Pancreas (tissue), 10 donors: ENCODE data around the gene MAGIX. TPM values are rescaled to one million over a fixed set of nuclear protein-coding genes. Genes with fewer than 3 reads are reported as not detected.

ENCODE experiments used
- ATAC-seq, 4 donors: fragments of 200-7000 bp; cut with Tn5 transposase; one replicate each; pipeline versions ENCODE4 v1.8.0 to v1.9.1; 2020; ENCODE audit warnings: mild to moderate bottlenecking in 4 of 4, moderate library complexity in 4 of 4
- DNase-seq, 6 donors: peaks; one replicate each; pipeline ENCODE4 v3.0.0-alpha.2; 2020
- FAIRE-seq: peaks from 2 replicates; lab custom pipeline; 2012; peaks lifted over from hg19 to GRCh38; lab: Jason Lieb, UNC
- H3K27ac ChIP-seq, 4 donors: fragments of 200-600 bp; sonication (generic); 1 replicate in 3 of 4; 2 replicates in 1 of 4; pipeline versions ENCODE4 v1.5.0 to v1.8.0; 2020
- H3K27me3 ChIP-seq, 4 donors: fragments of 200-600 bp; one replicate each; pipeline ENCODE4 v1.8.0; 2021
- H3K36me3 ChIP-seq, 3 donors: fragments of 200-600 bp; sonication (generic) in 1 of 3; one replicate each; pipeline versions ENCODE4 v1.5.0 to v1.8.0; 2020 to 2021
- H3K4me1 ChIP-seq, 3 donors: fragments of 200-600 bp; one replicate each; pipeline ENCODE4 v1.8.0; 2021
- H3K4me3 ChIP-seq, 4 donors: fragments of 200-600 bp; sonication (generic) in 2 of 4; one replicate each; pipeline versions ENCODE4 v1.5.0 to v1.8.0; 2020 to 2021
- H3K9me3 ChIP-seq, 4 donors: fragments of 200-600 bp; one replicate each; pipeline ENCODE4 v1.8.0; 2021
- CTCF ChIP-seq, 4 donors: fragments of 200-600 bp; sonication (generic) in 3 of 4; IDR thresholded peaks; one replicate each; pipeline versions ENCODE4 v1.5.0 to v1.8.0; 2021; ENCODE audit warnings: antibody characterized with exemption in 4 of 4
- WGBS, 2 donors: extraction: QIAGEN DNeasy Blood & Tissue Kit; methylation state at CpG; one replicate each; pipeline ENCODE4 v1.1.7; 2013; 5-methylcytosine and 5-hydroxymethylcytosine counted together
- intact Hi-C, 3 donors: fragments of 100-400 bp; cut with DNase I; formaldehyde crosslinking; loops; one replicate each; pipeline versions ENCODE4 v1.11.1 to v1.14.2; 2022
- polyA plus RNA-seq, 2 donors: library from polyadenylated mRNA; stranded (reverse); fragments of 200-250 nt; gene quantifications; one replicate each; pipeline ENCODE4 v1.2.3, GENCODE V29; 2013
- total RNA-seq, 6 donors: library from RNA; stranded (reverse); fragmentation: NEBNext Ultra II Directional in 4 of 6; extraction: Animal tissue kit (Norgen Biotek cat#: 25700) in 4 of 6; gene quantifications; one replicate each; pipeline versions ENCODE4 v1.2.1 to v1.2.4, GENCODE V29; 2021 to 2023
- donor health status: healthy with polysubstance abuse.
- donor health status: DM: no; HTN: no; CAD: no; lungs with moderate emphysema.
- donor health status: DM: no; HTN: no; CAD: no.
- donor health status: control.
- donor health status: control.
- donor health status: Bipolar disorder and iron deficiency.
- donor health status: DM: yes; HTN: yes; CAD: no.
- donor health status: DM: no; HTN: no; CAD: no.
- donor health status: DM: no; HTN: no; CAD: no.
- donor health status: DM: yes; HTN: yes; CAD: no.

MAGIX gene
- total and polyA plus RNA-seq, 8 donors, result 6.8 to 25.7 (median 8.6) TPM

GRCh38 chrX:49199906-49200771, 37.6 kb downstream of the MAGIX start, which contains the start of gene SYP:
TSS of gene SYP (minus strand) at chrX:49200193. CDS start at chrX:49200186, 7 bp downstream.
- peak; percentile 84 to 96 (median 91) for DNase-seq
- intact Hi-C loops, result no loop called here
- H3K36me3 ChIP-seq, result no peaks in the 10 kb centered on the region
- WGBS, 2 donors, result 1 to 41% methylated on average over 42 to 61 of the region's 61 CpGs
- H3K4me1 ChIP-seq, result peaks cover 0 to 5% (median 4%) of the 10 kb centered on the region in 3 donors
- H3K27me3 ChIP-seq, result no peaks in the 10 kb centered on the region
- ATAC-seq, result peak; percentile 93 to 94 (median 94)
- no peak for FAIRE-seq
- H3K9me3 ChIP-seq, result no peaks in the 10 kb centered on the region
- peak within 1 kb of the TSS; percentile 17 to 75 (median 56) for H3K27ac ChIP-seq
- peak within 1 kb of the TSS in 2 of 4 donors; percentile 29 to 41 for H3K4me3 ChIP-seq
- no peak for TF ChIP-seq CTCF (IDR thresholded peaks at IDR 0.05)

- Histone ChIP-seq H3K9me3 (no peaks in the 10 kb centered on the region), H3K4me3 (no peak overlapping the region), H3K27me3 (no peaks in the 10 kb centered on the region), H3K27ac (peak overlapping the region in 2 of 4 donors; percentile 12 to 55), H3K4me1 (peaks cover 0 to 5% (median 4%) of the 10 kb centered on the region in 3 donors), H3K36me3 (no peaks in the 10 kb centered on the region)
- WGBS, 2 donors, result 37 to 39% methylated on average over 2 of the region's 2 CpGs
- DNase-seq (no peak), FAIRE-seq (peak; percentile 57), ATAC-seq (peak; percentile 33 to 58 (median 46))
- intact Hi-C loops, result no loop called here
- no peak for TF ChIP-seq CTCF (IDR thresholded peaks at IDR 0.05)
Observed at GRCh38 chrX:49202022-49202421, 39.5 kb downstream of the MAGIX start.

GRCh38 chrX:49203536-49203935, 41.0 kb downstream of the MAGIX start:
- H3K36me3 ChIP-seq, result no peaks in the 10 kb centered on the region
- H3K4me1 ChIP-seq, result peaks cover 0 to 5% (median 4%) of the 10 kb centered on the region in 3 donors
- WGBS, 2 donors, result 64 to 71% methylated on average over 3 of the region's 3 CpGs
- H3K9me3 ChIP-seq, result no peaks in the 10 kb centered on the region
- no peak for TF ChIP-seq CTCF (IDR thresholded peaks at IDR 0.05)
- no peak for FAIRE-seq
- H3K27ac ChIP-seq, result no peak overlapping the region
- intact Hi-C loops, result no loop called here
- no peak for ATAC-seq
- no peak overlapping the region for H3K4me3 ChIP-seq
- H3K27me3 ChIP-seq, result no peaks in the 10 kb centered on the region
- no peak for DNase-seq

GRCh38 chrX:49204017-49204416, 41.5 kb downstream of the MAGIX start:
- DNase-seq (no peak), ATAC-seq (no peak), FAIRE-seq (no peak)
- no peak overlapping the region for H3K4me3 ChIP-seq
- H3K27ac ChIP-seq, result no peak overlapping the region
- peaks cover 0 to 5% (median 4%) of the 10 kb centered on the region in 3 donors for H3K4me1 ChIP-seq
- no peak for TF ChIP-seq CTCF (IDR thresholded peaks at IDR 0.05)
- WGBS, 2 donors, result 63 to 77% methylated on average over 6 of the region's 6 CpGs
- H3K36me3 ChIP-seq, result no peaks in the 10 kb centered on the region
- intact Hi-C loops, result no loop called here
- no peaks in the 10 kb centered on the region for H3K9me3 ChIP-seq
- H3K27me3 ChIP-seq, result no peaks in the 10 kb centered on the region

- Histone ChIP-seq H3K36me3 (no peaks in the 10 kb centered on the region), H3K9me3 (no peaks in the 10 kb centered on the region), H3K4me1 (peaks cover 0 to 5% (median 4%) of the 10 kb centered on the region in 3 donors), H3K4me3 (no peak overlapping the region), H3K27ac (no peak overlapping the region), H3K27me3 (no peaks in the 10 kb centered on the region)
- no peak for DNase-seq
- WGBS, 2 donors, result 59 to 73% methylated on average over 4 of the region's 4 CpGs
- TF ChIP-seq CTCF (IDR thresholded peaks at IDR 0.05), result no peak
- FAIRE-seq, result no peak
- no peak for ATAC-seq
- intact Hi-C loops, result no loop called here
Observed at GRCh38 chrX:49204709-49205108, 42.2 kb downstream of the MAGIX start.
